Breast epithelium (tissue), 3 donors: Measurements from ENCODE around the gene TFAP2E.

Source experiments
- CTCF ChIP-seq, 3 donors: fragments of 450-650 bp; IDR thresholded peaks; one replicate each; pipeline ENCODE4 v1.5.1; 2016 to 2017; ENCODE audit warnings: antibody characterized with exemption in 3 of 3, mild to moderate bottlenecking in 3 of 3, moderate library complexity in 3 of 3
- POLR2A ChIP-seq: fragments of 450-650 bp; IDR thresholded peaks from one replicate; pipeline ENCODE4 v1.6.1; 2016; ENCODE audit warnings: antibody characterized with exemption, mild to moderate bottlenecking, moderate library complexity
- POLR2AphosphoS5 ChIP-seq, 3 donors: sonication (generic); formaldehyde crosslinking; IDR thresholded peaks; one replicate each; pipeline ENCODE4 v1.6.1; 2017; ENCODE audit warnings: antibody characterized with exemption in 3 of 3

- TF ChIP-seq CTCF (IDR thresholded peaks at IDR 0.05) (no peak), POLR2A (no peak), POLR2AphosphoS5 (IDR thresholded peaks at IDR 0.05) (no peak)
These were observed 41.7 kb upstream of the TFAP2E start for GRCh38 chr1:35531368-35531767.
